ENCODE results near the gene RABEP2. TPM values are rescaled to one million over a fixed set of nuclear protein-coding genes. Genes with fewer than 3 reads are reported as not detected.
A peak's percentile ranks its signal among the peaks of the same experiment; 100 is the strongest.

Gene RABEP2
- total and polyA plus RNA-seq, 3 experiments from 2014 or later: 6.6 to 21.7 (median 20.8) TPM

- Histone ChIP-seq H3K27ac (ENCODE audit: low read depth, low read length) (no peak overlapping the region), H3K4me3 (ENCODE audit: low read length) (no peak overlapping the region), H3K27me3 (ENCODE audit: insufficient read depth, low read length, poor library complexity, severe bottlenecking) (no peaks in the 10 kb centered on the region), H3K9me3 (ENCODE audit: low read length) (no peaks in the 10 kb centered on the region), H3K4me1 (ENCODE audit: insufficient read depth, low read length) (no peaks in the 10 kb centered on the region), H3K36me3 (ENCODE audit: insufficient read depth, low read length) (no peaks in the 10 kb centered on the region)
- peaks cover 0 to 6% (median 0%) of the 10 kb centered on the region in 3 donors for H3K4me1 Mint-ChIP-seq
- ChIA-PET CTCF (no interaction called here), POLR2A (no interaction called here)
- no peaks in the 10 kb centered on the region for H3K27me3 Mint-ChIP-seq
- no peak overlapping the region for H3K4me3 Mint-ChIP-seq
- H3K27ac Mint-ChIP-seq: no peak overlapping the region
- DNase-seq: no peak
- H3K36me3 Mint-ChIP-seq: peaks cover 0 to 11% (median 0%) of the 10 kb centered on the region in 3 donors
- no peaks in the 10 kb centered on the region for H3K9me3 Mint-ChIP-seq
These were observed 23.2 kb downstream of the RABEP2 start for GRCh38 chr16:28901862-28902261.

- H3K27ac ChIP-seq (ENCODE audit: low read depth, low read length): no peak overlapping the region
- Mint-ChIP-seq H3K27me3 (no peaks in the 10 kb centered on the region), H3K27ac (peak overlapping the region in 2 of 8 donors; percentile 26 to 54), H3K36me3 (peaks cover 0 to 7% (median 0%) of the 10 kb centered on the region in 3 donors), H3K9me3 (no peaks in the 10 kb centered on the region), H3K4me1 (peaks cover 0 to 6% (median 0%) of the 10 kb centered on the region in 3 donors), H3K4me3 (no peak overlapping the region)
- H3K9me3 ChIP-seq (ENCODE audit: low read length): no peaks in the 10 kb centered on the region
- H3K36me3 ChIP-seq (ENCODE audit: insufficient read depth, low read length): no peaks in the 10 kb centered on the region
- POLR2A ChIA-PET: no interaction called here
- H3K4me3 ChIP-seq (ENCODE audit: low read length): no peak overlapping the region
- DNase-seq: no peak
- no peaks in the 10 kb centered on the region for H3K27me3 ChIP-seq (ENCODE audit: insufficient read depth, low read length, poor library complexity, severe bottlenecking)
- no peaks in the 10 kb centered on the region for H3K4me1 ChIP-seq (ENCODE audit: insufficient read depth, low read length)
- CTCF ChIA-PET: interaction anchor here (1.2 kb wide), 1 partner anchor 45 kb away, joined by 7 read pairs; no protein-coding TSS in a partner anchor
These were observed 24.4 kb downstream of the RABEP2 start for GRCh38 chr16:28900601-28901000.

GRCh38 chr16:28899882-28900590, 25.0 kb downstream of the RABEP2 start:
- Mint-ChIP-seq H3K4me1 (peaks cover 0 to 6% (median 0%) of the 10 kb centered on the region in 3 donors), H3K9me3 (no peaks in the 10 kb centered on the region), H3K36me3 (peaks cover 0 to 3% (median 0%) of the 10 kb centered on the region in 3 donors), H3K27me3 (no peaks in the 10 kb centered on the region), H3K27ac (peak overlapping the region in 1 of 8 donors; percentile 50), H3K4me3 (no peak overlapping the region)
- ChIA-PET CTCF (interaction anchor here (0.7 to 1.2 kb wide), 2 partner anchors 26 to 46 kb away, joined by 3 to 7 read pairs; no protein-coding TSS in a partner anchor), POLR2A (no interaction called here)
- Histone ChIP-seq H3K4me1 (ENCODE audit: insufficient read depth, low read length) (no peaks in the 10 kb centered on the region), H3K4me3 (ENCODE audit: low read length) (no peak overlapping the region), H3K27me3 (ENCODE audit: insufficient read depth, low read length, poor library complexity, severe bottlenecking) (no peaks in the 10 kb centered on the region), H3K36me3 (ENCODE audit: insufficient read depth, low read length) (no peaks in the 10 kb centered on the region), H3K27ac (ENCODE audit: low read depth, low read length) (no peak overlapping the region), H3K9me3 (ENCODE audit: low read length) (no peaks in the 10 kb centered on the region)
- DNase-seq: no peak

DNA sequence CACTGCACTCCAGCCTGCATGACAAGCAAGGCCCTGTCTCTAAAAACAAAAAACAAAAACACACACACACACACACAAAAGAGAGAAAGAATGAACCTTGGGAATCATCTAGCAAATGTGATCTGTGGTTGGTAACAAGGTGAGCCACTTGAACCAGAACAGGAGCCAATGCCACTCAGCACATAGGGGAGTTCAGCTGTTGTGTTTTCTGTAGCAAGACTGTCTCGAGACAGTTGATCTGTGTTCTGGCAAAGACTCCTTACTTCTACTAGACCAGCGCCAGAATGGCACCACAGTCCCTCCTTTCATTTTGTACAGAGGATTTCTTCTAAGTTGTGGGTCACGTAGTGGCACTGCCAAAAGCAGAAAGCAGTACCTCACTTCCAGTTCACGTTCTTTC, 26.1 kb downstream of the RABEP2 start:
- Histone ChIP-seq H3K36me3 (ENCODE audit: insufficient read depth, low read length) (no peaks in the 10 kb centered on the region), H3K4me3 (ENCODE audit: low read length) (no peak overlapping the region), H3K27ac (ENCODE audit: low read depth, low read length) (no peak overlapping the region), H3K4me1 (ENCODE audit: insufficient read depth, low read length) (no peaks in the 10 kb centered on the region), H3K27me3 (ENCODE audit: insufficient read depth, low read length, poor library complexity, severe bottlenecking) (no peaks in the 10 kb centered on the region), H3K9me3 (ENCODE audit: low read length) (no peaks in the 10 kb centered on the region)
- Mint-ChIP-seq H3K27ac (peak overlapping the region in 2 of 8 donors; percentile 2 to 32), H3K36me3 (no peaks in the 10 kb centered on the region), H3K4me3 (no peak overlapping the region), H3K9me3 (no peaks in the 10 kb centered on the region), H3K27me3 (no peaks in the 10 kb centered on the region), H3K4me1 (peaks cover 0 to 6% (median 0%) of the 10 kb centered on the region in 3 donors)
- DNase-seq: no peak
- ChIA-PET CTCF (interaction anchor here (1.3 kb wide), 1 partner anchor 46 kb away, joined by 6 read pairs; no protein-coding TSS in a partner anchor), POLR2A (no interaction called here)

DNA sequence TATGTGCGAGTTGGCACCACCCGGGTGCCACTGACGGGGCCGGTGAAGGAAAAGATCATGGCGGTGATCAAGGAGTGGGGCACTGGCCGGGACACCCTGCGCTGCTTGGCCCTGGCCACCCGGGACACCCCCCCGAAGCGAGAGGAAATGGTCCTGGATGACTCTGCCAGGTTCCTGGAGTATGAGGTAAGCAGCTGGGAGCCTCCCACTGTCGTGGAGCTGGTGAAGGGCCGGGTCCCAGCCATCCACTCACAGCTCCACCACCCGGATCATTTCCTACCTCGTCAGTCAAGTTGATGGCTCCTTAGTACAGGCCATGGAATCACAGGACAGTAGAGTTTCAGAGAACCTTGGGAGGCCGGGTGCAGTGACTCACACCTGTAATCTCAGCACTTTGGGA, 26.8 kb downstream of the RABEP2 start:
- no peaks in the 10 kb centered on the region for H3K9me3 Mint-ChIP-seq
- H3K36me3 Mint-ChIP-seq: no peaks in the 10 kb centered on the region
- Histone ChIP-seq H3K36me3 (ENCODE audit: insufficient read depth, low read length) (no peaks in the 10 kb centered on the region), H3K27me3 (ENCODE audit: insufficient read depth, low read length, poor library complexity, severe bottlenecking) (no peaks in the 10 kb centered on the region), H3K4me3 (ENCODE audit: low read length) (no peak overlapping the region), H3K27ac (ENCODE audit: low read depth, low read length) (no peak overlapping the region), H3K9me3 (ENCODE audit: low read length) (no peaks in the 10 kb centered on the region), H3K4me1 (ENCODE audit: insufficient read depth, low read length) (no peaks in the 10 kb centered on the region)
- H3K4me3 Mint-ChIP-seq: no peak overlapping the region
- peak overlapping the region in 1 of 8 donors; percentile 42 for H3K27ac Mint-ChIP-seq
- CTCF ChIA-PET: interaction anchor here (1.3 kb wide), 1 partner anchor 47 kb away, joined by 6 read pairs; no protein-coding TSS in a partner anchor
- H3K27me3 Mint-ChIP-seq: no peaks in the 10 kb centered on the region
- DNase-seq: no peak
- H3K4me1 Mint-ChIP-seq: peaks cover 0 to 6% (median 0%) of the 10 kb centered on the region in 3 donors
- POLR2A ChIA-PET: no interaction called here

DNA sequence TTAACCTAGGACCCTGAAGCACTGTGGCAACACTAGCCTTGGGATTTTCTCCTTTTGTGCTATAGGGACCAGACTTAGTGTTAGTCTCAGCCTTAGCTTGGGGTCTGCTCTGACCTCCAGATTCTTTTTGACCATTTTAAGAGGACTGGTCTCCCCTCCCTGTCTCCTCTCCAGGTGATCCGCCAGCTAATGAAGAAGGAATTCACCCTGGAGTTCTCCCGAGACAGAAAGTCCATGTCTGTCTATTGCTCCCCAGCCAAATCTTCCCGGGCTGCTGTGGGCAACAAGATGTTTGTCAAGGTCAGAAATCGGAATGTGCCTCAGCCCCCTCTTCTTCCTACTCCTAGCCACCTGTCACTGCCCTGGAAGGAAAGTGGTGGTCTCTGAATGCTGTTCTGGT, 27.2 kb downstream of the RABEP2 start:
- Histone ChIP-seq H3K36me3 (ENCODE audit: insufficient read depth, low read length) (no peaks in the 10 kb centered on the region), H3K27ac (ENCODE audit: low read depth, low read length) (no peak overlapping the region), H3K4me1 (ENCODE audit: insufficient read depth, low read length) (no peaks in the 10 kb centered on the region), H3K27me3 (ENCODE audit: insufficient read depth, low read length, poor library complexity, severe bottlenecking) (no peaks in the 10 kb centered on the region), H3K4me3 (ENCODE audit: low read length) (no peak overlapping the region), H3K9me3 (ENCODE audit: low read length) (no peaks in the 10 kb centered on the region)
- DNase-seq: no peak
- ChIA-PET POLR2A (no interaction called here), CTCF (interaction anchor here (1.3 kb wide), 1 partner anchor 48 kb away, joined by 6 read pairs; no protein-coding TSS in a partner anchor)
- Mint-ChIP-seq H3K4me1 (peaks cover 0 to 4% (median 0%) of the 10 kb centered on the region in 3 donors), H3K9me3 (no peaks in the 10 kb centered on the region), H3K4me3 (no peak overlapping the region), H3K27ac (peak overlapping the region in 1 of 8 donors; percentile 42), H3K27me3 (no peaks in the 10 kb centered on the region), H3K36me3 (no peaks in the 10 kb centered on the region)

GRCh38 chr16:28895609-28896008, 29.4 kb downstream of the RABEP2 start:
- H3K4me3 Mint-ChIP-seq: no peak overlapping the region
- no peaks in the 10 kb centered on the region for H3K4me1 Mint-ChIP-seq
- no peaks in the 10 kb centered on the region for H3K9me3 Mint-ChIP-seq
- ChIA-PET POLR2A (no interaction called here), CTCF (interaction anchor here (1.0 kb wide), 1 partner anchor 22 kb away, joined by 3 read pairs; no protein-coding TSS in a partner anchor)
- no peak overlapping the region for H3K4me3 ChIP-seq (ENCODE audit: low read length)
- H3K27ac ChIP-seq (ENCODE audit: low read depth, low read length): no peak overlapping the region
- H3K27ac Mint-ChIP-seq: no peak overlapping the region
- no peaks in the 10 kb centered on the region for H3K9me3 ChIP-seq (ENCODE audit: low read length)
- H3K4me1 ChIP-seq (ENCODE audit: insufficient read depth, low read length): no peaks in the 10 kb centered on the region
- H3K27me3 ChIP-seq (ENCODE audit: insufficient read depth, low read length, poor library complexity, severe bottlenecking): no peaks in the 10 kb centered on the region
- no peak for DNase-seq
- H3K36me3 ChIP-seq (ENCODE audit: insufficient read depth, low read length): no peaks in the 10 kb centered on the region
- no peaks in the 10 kb centered on the region for H3K27me3 Mint-ChIP-seq
- no peaks in the 10 kb centered on the region for H3K36me3 Mint-ChIP-seq

GRCh38 chr16:28893291-28893690, 31.7 kb downstream of the RABEP2 start:
- Histone ChIP-seq H3K36me3 (ENCODE audit: insufficient read depth, low read length) (no peaks in the 10 kb centered on the region), H3K27me3 (ENCODE audit: insufficient read depth, low read length, poor library complexity, severe bottlenecking) (no peaks in the 10 kb centered on the region), H3K4me1 (ENCODE audit: insufficient read depth, low read length) (no peaks in the 10 kb centered on the region), H3K27ac (ENCODE audit: low read depth, low read length) (no peak overlapping the region), H3K9me3 (ENCODE audit: low read length) (no peaks in the 10 kb centered on the region), H3K4me3 (ENCODE audit: low read length) (no peak overlapping the region)
- Mint-ChIP-seq H3K4me1 (no peaks in the 10 kb centered on the region), H3K36me3 (no peaks in the 10 kb centered on the region), H3K27ac (no peak overlapping the region), H3K27me3 (no peaks in the 10 kb centered on the region), H3K9me3 (no peaks in the 10 kb centered on the region), H3K4me3 (no peak overlapping the region)
- POLR2A ChIA-PET: no interaction called here
- CTCF ChIA-PET: no interaction called here
- DNase-seq: no peak

All from CD8-positive, alpha-beta memory T cell (primary cell).